ENCODE measurements around the gene ZSCAN10. TPM values are rescaled to one million over a fixed set of nuclear protein-coding genes. Genes with fewer than 3 reads are reported as not detected.

The ZSCAN10 gene
- total RNA-seq, 4 donors from 2014 or later, result not detected

DNA sequence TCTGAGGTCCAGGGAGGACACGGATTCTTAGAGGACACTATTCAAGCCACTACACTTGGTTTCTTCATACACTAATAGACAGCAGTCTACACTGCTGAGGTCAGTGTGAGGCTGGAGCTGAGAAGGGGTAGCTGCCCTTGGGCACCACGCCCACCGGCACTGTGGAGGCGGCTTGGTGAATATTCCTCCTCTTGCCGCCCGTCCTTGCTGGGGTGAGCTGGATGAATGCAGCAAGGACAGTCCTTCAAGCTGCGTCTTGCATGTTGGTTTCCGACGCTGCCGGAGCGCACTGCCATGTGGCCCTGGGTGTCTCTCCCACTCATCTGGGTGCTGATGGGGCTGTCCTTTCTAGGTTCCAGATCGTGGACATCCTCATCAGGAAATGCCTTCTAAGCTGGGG is 15.9 kb upstream of the ZSCAN10 start:
- H3K27ac ChIP-seq, result no peak overlapping the region
- H3K36me3 ChIP-seq, result peaks cover 0 to 60% (median 0%) of the 10 kb centered on the region in 3 donors
- H3K27me3 ChIP-seq, result no peaks in the 10 kb centered on the region
- no peaks in the 10 kb centered on the region for H3K9me3 ChIP-seq
- 87 to 89% methylated on average over 12 of the region's 12 CpGs for WGBS, 2 donors
- peaks cover 0 to 34% (median 11%) of the 10 kb centered on the region in 4 donors for H3K4me1 ChIP-seq
- no peak for DNase-seq (ENCODE audit: low spot score in 2 of 2)
- TF ChIP-seq EP300 (IDR thresholded peaks at IDR 0.05), result no peak
- TF ChIP-seq, protein P1, sequence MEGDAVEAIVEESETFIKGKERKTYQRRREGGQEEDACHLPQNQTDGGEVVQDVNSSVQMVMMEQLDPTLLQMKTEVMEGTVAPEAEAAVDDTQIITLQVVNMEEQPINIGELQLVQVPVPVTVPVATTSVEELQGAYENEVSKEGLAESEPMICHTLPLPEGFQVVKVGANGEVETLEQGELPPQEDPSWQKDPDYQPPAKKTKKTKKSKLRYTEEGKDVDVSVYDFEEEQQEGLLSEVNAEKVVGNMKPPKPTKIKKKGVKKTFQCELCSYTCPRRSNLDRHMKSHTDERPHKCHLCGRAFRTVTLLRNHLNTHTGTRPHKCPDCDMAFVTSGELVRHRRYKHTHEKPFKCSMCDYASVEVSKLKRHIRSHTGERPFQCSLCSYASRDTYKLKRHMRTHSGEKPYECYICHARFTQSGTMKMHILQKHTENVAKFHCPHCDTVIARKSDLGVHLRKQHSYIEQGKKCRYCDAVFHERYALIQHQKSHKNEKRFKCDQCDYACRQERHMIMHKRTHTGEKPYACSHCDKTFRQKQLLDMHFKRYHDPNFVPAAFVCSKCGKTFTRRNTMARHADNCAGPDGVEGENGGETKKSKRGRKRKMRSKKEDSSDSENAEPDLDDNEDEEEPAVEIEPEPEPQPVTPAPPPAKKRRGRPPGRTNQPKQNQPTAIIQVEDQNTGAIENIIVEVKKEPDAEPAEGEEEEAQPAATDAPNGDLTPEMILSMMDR (IDR thresholded peaks at IDR 0.05), result no peak
- no peak for TF ChIP-seq POLR2A (IDR thresholded peaks at IDR 0.05)
- H3K4me3 ChIP-seq, result no peak overlapping the region

DNA sequence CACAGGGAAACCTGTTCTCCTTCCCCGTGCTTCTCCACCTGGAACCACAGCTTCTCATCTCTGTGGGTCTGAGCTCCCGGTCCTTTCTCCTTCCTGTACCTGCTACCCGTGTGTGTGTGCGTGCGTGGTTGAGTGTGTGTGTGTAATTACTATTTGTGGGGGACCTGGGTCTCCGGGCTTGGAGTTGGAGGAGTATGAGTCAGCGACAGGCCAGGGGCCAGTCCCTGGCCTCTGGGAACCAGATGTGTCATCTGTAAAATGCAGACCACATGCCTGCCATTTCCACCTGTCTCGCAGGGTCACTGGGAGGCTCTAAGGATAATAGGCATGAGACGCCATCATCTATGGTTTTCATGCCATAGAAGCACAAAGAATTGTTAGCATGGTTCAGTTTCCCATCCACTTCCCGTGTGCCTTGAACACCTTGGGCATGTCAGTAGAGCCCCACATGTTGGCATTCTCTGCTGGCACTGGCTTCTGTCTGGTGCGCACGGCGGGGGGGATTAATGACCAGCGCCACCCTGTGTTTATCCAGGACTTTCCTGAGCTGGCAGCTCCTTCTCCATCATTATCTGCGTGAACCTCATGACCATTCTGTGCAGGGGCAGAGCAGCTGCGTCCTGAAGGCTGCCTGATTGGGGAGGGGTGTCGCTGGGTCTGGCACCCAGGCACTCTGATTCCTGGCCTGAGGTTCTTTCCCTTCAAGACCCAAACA is 14.8 kb upstream of the ZSCAN10 start:
- TF ChIP-seq POLR2A (IDR thresholded peaks at IDR 0.05), result no peak
- no peak for TF ChIP-seq EP300 (IDR thresholded peaks at IDR 0.05)
- TF ChIP-seq, protein P1 (IDR thresholded peaks at IDR 0.05), result no peak
- H3K27ac ChIP-seq, result no peak overlapping the region
- H3K36me3 ChIP-seq, result peaks cover 0 to 49% (median 0%) of the 10 kb centered on the region in 3 donors
- no peaks in the 10 kb centered on the region for H3K9me3 ChIP-seq
- H3K27me3 ChIP-seq, result no peaks in the 10 kb centered on the region
- H3K4me3 ChIP-seq, result peak overlapping the region in 3 of 4 donors; percentile 67 to 86 (median 73)
- H3K4me1 ChIP-seq, result peaks cover 0 to 34% (median 11%) of the 10 kb centered on the region in 4 donors
- 70 to 73% methylated on average over 17 of the region's 17 CpGs for WGBS, 2 donors
- no peak for DNase-seq (ENCODE audit: low spot score in 2 of 2)

DNA sequence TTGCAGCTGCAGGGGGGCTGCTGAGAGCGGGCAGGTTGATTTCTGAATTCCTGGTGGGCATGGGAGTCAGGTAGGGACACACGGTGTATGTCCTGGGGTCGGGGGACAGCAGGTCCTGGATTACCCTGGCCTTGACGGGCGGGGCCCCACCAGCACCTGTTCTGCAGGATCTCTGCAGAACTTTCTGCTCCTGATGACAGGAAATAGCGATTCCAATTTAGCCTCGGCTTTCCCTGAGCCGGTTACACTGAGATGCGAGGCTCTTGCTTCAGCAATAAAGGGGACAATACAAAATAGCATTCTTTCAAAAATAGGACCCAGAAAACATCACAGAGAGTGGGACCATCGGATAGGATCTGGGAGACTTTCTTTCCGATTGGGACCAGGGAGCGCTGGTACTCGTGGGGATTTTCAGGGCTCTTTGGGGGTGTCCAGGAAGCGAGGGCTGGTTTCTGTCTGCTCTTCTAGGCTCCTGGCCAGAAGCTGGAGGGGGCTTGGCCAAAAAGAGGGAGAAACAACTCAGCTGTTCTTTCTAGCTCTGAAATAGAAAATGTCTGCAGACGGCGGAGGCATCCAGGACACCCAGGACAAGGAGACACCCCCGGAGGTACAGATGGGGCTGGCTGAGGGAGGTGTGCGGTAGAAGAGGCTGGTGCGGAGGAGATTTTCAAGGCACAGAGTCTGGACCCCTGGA is 13.9 kb upstream of the ZSCAN10 start:
- no peaks in the 10 kb centered on the region for H3K9me3 ChIP-seq
- TF ChIP-seq, protein P1 (IDR thresholded peaks at IDR 0.05), result no peak
- TF ChIP-seq EP300 (IDR thresholded peaks at IDR 0.05), result no peak
- DNase-seq (ENCODE audit: low spot score in 2 of 2), result no peak
- H3K4me1 ChIP-seq, result peaks cover 0 to 34% (median 11%) of the 10 kb centered on the region in 4 donors
- H3K27me3 ChIP-seq, result no peaks in the 10 kb centered on the region
- peaks cover 0 to 40% (median 0%) of the 10 kb centered on the region in 3 donors for H3K36me3 ChIP-seq
- H3K27ac ChIP-seq, result peak overlapping the region in 3 of 4 donors; percentile 74 to 80 (median 76)
- peak overlapping the region; percentile 50 to 86 (median 70) for H3K4me3 ChIP-seq
- 10 to 12% methylated on average over 19 of the region's 19 CpGs for WGBS, 2 donors

DNA sequence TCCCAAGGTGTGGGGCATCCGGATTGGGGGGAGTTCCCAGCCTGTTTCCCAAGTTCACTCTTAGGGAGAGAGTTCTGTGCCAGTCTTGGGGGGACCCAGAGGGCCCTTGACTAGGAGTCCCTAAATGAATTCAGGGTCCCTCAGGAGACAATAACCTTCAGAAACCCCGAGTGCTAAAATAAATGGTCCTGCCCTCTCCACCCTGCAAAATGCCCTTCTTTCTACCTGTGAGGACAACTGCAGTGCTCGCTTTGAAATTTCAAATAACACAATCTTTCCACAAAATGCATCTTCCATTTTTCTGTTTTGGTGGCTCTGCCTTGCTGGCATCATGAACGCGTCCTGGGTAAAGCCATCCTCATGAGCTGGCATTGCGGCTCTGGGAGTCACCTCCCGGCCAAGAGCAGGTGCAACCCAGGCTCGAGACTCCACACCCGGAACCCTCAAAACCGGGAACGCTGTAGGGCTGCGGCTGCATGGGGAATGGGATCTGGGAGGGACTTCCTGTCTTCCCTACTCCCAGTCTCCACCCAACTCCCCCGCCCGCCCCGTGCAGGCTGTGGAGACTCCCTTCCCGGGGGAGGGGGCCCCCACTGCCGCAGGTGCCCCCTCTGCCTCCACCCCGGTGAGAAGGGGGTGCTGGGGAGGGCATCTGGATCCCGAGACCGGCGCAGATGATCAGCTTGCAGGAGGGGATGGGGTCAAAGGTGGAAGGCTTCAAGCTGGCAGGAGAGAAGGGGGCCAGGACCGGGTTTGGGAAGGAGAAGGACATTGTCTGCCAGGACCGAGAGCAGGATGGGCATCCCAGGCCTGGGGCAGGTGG is 13.2 kb upstream of the ZSCAN10 start, which contains the start of gene ZNF205:
Gene ZNF205, plus strand, starts transcription at position 529 of the 823 bp plus-strand sequence. CDS start 845 bp downstream, outside the sequence.
- TF ChIP-seq EP300 (IDR thresholded peaks at IDR 0.05) (peak; percentile 11 to 21), POLR2A (IDR thresholded peaks at IDR 0.05) (no peak)
- TF ChIP-seq, protein P1 (IDR thresholded peaks at IDR 0.05), result no peak
- peak; percentile 49 to 67 for DNase-seq (ENCODE audit: low spot score in 2 of 2)
- 9 to 11% methylated on average over 21 to 23 of the region's 23 CpGs for WGBS, 2 donors
- Histone ChIP-seq H3K9me3 (no peaks in the 10 kb centered on the region), H3K27me3 (no peaks in the 10 kb centered on the region), H3K4me1 (peaks cover 0 to 37% (median 13%) of the 10 kb centered on the region in 4 donors), H3K27ac (peak within 1 kb of the TSS; percentile 40 to 80 (median 75)), H3K36me3 (peaks cover 0 to 35% (median 0%) of the 10 kb centered on the region in 3 donors), H3K4me3 (peak within 1 kb of the TSS; percentile 50 to 86 (median 70))
